GM19438 (cell line): Measurements from ENCODE around the gene LNPEP.

ENCODE experiments used
- ATAC-seq: cut with Tn5 transposase; IDR thresholded peaks from one replicate; pipeline ENCODE4 v1.9.1; 2021; ENCODE audit warnings: low read depth; ENCODE audit not compliant: unreplicated experiment

LNPEP gene

GRCh38 chr5:96994493-96994892 lies 58.6 kb downstream of the LNPEP start:
- no peak for ATAC-seq

GRCh38 chr5:96995419-96995818 lies 59.5 kb downstream of the LNPEP start:
- no peak for ATAC-seq

- no peak for ATAC-seq
Observed at GRCh38 chr5:96997265-96997859, 61.5 kb downstream of the LNPEP start.

- ATAC-seq, result no peak
Observed at GRCh38 chr5:96999856-97000255, 64.0 kb downstream of the LNPEP start.

- ATAC-seq, result no peak
Observed at GRCh38 chr5:97000391-97000790, 64.5 kb downstream of the LNPEP start.

- ATAC-seq, result no peak
Observed at GRCh38 chr5:97002983-97003382, 67.1 kb downstream of the LNPEP start.

GRCh38 chr5:97004423-97005060 lies 68.7 kb downstream of the LNPEP start:
- ATAC-seq, result no peak

- ATAC-seq, result no peak
Observed at GRCh38 chr5:97006454-97007060, 70.7 kb downstream of the LNPEP start.

GRCh38 chr5:97009212-97009898 lies 73.5 kb downstream of the LNPEP start:
- ATAC-seq, result no peak

GRCh38 chr5:97009921-97010320 lies 74.0 kb downstream of the LNPEP start:
- no peak for ATAC-seq

- no peak for ATAC-seq
Observed at GRCh38 chr5:97010606-97011005, 74.7 kb downstream of the LNPEP start.

GRCh38 chr5:97011567-97011966 lies 75.7 kb downstream of the LNPEP start:
- ATAC-seq, result no peak

GRCh38 chr5:97019435-97020117 lies 83.7 kb downstream of the LNPEP start:
- ATAC-seq, result no peak

- ATAC-seq, result no peak
Observed at GRCh38 chr5:97021416-97021815, 85.5 kb downstream of the LNPEP start.

- no peak for ATAC-seq
Observed at GRCh38 chr5:97022898-97023297, 87.0 kb downstream of the LNPEP start.

GRCh38 chr5:97026721-97027120 lies 90.8 kb downstream of the LNPEP start:
- ATAC-seq, result no peak

GRCh38 chr5:97037819-97038218 lies 101.9 kb downstream of the LNPEP start:
- ATAC-seq, result no peak

- ATAC-seq, result no peak
Observed at GRCh38 chr5:97041239-97041638, 105.4 kb downstream of the LNPEP start.

- no peak for ATAC-seq
Observed at GRCh38 chr5:97042996-97043395, 107.1 kb downstream of the LNPEP start.

- ATAC-seq, result no peak
Observed at GRCh38 chr5:97043511-97043910, 107.6 kb downstream of the LNPEP start.

GRCh38 chr5:97044052-97044451 lies 108.2 kb downstream of the LNPEP start:
- no peak for ATAC-seq
